Measurements from ENCODE around the gene INPP4A. TPM values are rescaled to one million over a fixed set of nuclear protein-coding genes. Genes with fewer than 3 reads are reported as not detected.

INPP4A gene
- polyA plus RNA-seq, 1 of the 3 experiments (the other 2 are of a cell fraction): 15.0 TPM

DNA sequence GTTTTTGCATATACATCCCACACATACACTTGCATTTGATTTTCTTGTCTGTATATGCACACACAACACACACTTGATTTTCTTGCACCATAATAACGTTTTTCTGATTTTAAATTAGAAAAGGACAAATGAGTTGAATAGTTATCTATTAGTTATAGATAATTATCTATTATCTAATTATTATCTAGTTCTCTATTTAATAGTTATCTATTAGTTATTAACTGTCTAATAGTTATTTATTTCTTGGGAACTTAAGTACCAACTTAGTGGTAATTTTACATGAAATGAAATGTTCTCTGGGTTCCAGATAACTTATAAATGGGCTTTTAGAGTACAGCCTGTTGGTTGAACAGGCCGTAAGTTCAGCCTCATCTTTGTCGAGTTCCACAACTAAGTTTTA lies 23.0 kb downstream of the INPP4A start:
- TF ChIP-seq, protein P1, sequence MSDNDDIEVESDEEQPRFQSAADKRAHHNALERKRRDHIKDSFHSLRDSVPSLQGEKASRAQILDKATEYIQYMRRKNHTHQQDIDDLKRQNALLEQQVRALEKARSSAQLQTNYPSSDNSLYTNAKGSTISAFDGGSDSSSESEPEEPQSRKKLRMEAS (IDR thresholded peaks at IDR 0.05; ENCODE audit: low read depth): no peak
- TF ChIP-seq GABPA (IDR thresholded peaks at IDR 0.05; ENCODE audit: low read depth) (no peak), EZH2phosphoT487 (IDR thresholded peaks at IDR 0.05; ENCODE audit: borderline replicate concordance, low read depth) (no peak), NRF1 (IDR thresholded peaks at IDR 0.05; ENCODE audit: low read depth, low read length) (no peak), GATA2 (CRISPR knock-in tag; IDR thresholded peaks at IDR 0.05) (no peak), FOXJ3 (CRISPR knock-in tag; IDR thresholded peaks at IDR 0.05) (no peak), YY1 (IDR thresholded peaks at IDR 0.05; ENCODE audit: low read depth) (no peak), TEAD4 (IDR thresholded peaks at IDR 0.05; ENCODE audit: borderline replicate concordance, insufficient read depth) (no peak), RFX5 (IDR thresholded peaks at IDR 0.05; ENCODE audit: low read length) (no peak)
- TF ChIP-seq, protein P2, sequence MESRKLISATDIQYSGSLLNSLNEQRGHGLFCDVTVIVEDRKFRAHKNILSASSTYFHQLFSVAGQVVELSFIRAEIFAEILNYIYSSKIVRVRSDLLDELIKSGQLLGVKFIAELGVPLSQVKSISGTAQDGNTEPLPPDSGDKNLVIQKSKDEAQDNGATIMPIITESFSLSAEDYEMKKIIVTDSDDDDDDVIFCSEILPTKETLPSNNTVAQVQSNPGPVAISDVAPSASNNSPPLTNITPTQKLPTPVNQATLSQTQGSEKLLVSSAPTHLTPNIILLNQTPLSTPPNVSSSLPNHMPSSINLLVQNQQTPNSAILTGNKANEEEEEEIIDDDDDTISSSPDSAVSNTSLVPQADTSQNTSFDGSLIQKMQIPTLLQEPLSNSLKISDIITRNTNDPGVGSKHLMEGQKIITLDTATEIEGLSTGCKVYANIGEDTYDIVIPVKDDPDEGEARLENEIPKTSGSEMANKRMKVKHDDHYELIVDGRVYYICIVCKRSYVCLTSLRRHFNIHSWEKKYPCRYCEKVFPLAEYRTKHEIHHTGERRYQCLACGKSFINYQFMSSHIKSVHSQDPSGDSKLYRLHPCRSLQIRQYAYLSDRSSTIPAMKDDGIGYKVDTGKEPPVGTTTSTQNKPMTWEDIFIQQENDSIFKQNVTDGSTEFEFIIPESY (IDR thresholded peaks at IDR 0.05; ENCODE audit: borderline replicate concordance, low read depth): no peak
- TF ChIP-seq, protein P3, sequence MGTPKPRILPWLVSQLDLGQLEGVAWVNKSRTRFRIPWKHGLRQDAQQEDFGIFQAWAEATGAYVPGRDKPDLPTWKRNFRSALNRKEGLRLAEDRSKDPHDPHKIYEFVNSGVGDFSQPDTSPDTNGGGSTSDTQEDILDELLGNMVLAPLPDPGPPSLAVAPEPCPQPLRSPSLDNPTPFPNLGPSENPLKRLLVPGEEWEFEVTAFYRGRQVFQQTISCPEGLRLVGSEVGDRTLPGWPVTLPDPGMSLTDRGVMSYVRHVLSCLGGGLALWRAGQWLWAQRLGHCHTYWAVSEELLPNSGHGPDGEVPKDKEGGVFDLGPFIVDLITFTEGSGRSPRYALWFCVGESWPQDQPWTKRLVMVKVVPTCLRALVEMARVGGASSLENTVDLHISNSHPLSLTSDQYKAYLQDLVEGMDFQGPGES (IDR thresholded peaks at IDR 0.05; ENCODE audit: low read depth, low read length): no peak
- Histone ChIP-seq H3K9ac (no peak overlapping the region), H3F3A (replicated peaks; ENCODE audit: insufficient read depth) (no peaks in the 10 kb centered on the region), H3K27me3 (ENCODE audit: insufficient read depth) (no peaks in the 10 kb centered on the region), H3K4me1 (ENCODE audit: control insufficient read depth in 1 of 2, insufficient read depth in 2 of 2, low read depth in 1 of 2, low read length in 1 of 2) (peaks cover 18 to 54% of the 10 kb centered on the region in 2 experiments), H3K36me3 (replicated peaks in 1 of 2; ENCODE audit: control insufficient read depth in 1 of 2, insufficient read depth in 2 of 2, low read length in 1 of 2) (no peaks in the 10 kb centered on the region), H3K4me2 (no peak overlapping the region), H4K20me1 (ENCODE audit: insufficient read depth) (peaks cover 10% of the 10 kb centered on the region; the same call in 1 of the 2 replicates), H2AFZ (ENCODE audit: low read depth) (no peak overlapping the region), H3K4me3 (ENCODE audit: low read depth in 2 of 2, low read length in 1 of 2) (no peak overlapping the region), H3K9me2 (no peaks in the 10 kb centered on the region), H3K27ac (ENCODE audit: low read depth in 2 of 2, low read length in 1 of 2) (no peak overlapping the region), H3K79me2 (ENCODE audit: insufficient read depth) (peaks cover 34% of the 10 kb centered on the region), H3K9me3 (no peaks in the 10 kb centered on the region)
- ChIA-PET CTCF (interaction anchor here (0.6 kb wide), 1 partner anchor 281 kb away, joined by 3 read pairs; no protein-coding TSS in a partner anchor), POLR2A (no interaction called here)
- 86% methylated on average over 3 of the region's 3 CpGs for WGBS (ENCODE audit: low lambda C conversion rate)
- DNase-seq: no peak

DNA sequence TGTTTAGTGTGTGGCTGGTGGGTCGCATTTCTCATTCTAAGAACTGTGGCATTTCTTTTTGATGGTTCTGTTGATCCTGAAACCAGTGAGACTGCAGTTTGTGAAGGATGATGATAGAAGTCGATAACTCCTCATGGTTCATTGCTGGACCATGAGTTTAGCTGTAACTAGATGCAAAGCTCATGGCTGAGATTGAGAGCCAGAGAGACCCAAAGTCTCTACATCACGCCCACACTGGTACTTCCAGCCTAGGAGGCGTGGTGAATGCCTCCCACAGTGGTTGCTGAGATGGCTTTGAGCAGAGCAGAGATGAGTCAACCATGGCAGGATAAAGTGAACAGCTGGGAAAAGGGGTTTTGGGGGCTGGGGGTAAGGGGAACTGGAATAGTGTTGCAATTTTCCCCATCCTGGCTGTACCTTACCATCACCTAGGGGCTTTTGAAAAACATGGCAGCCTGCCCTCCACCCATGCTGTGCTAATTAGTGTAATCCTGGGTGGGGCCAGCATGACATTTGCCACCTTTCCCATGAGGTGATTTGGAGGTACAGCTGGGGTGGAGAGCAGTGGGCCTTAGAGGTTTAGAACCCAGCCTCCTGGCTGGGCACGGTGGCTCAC lies 24.1 kb downstream of the INPP4A start:
- H3F3A ChIP-seq (replicated peaks; ENCODE audit: insufficient read depth): no peaks in the 10 kb centered on the region
- H3K9ac ChIP-seq: no peak overlapping the region
- no peak for DNase-seq
- H3K36me3 ChIP-seq (replicated peaks in 1 of 2; ENCODE audit: control insufficient read depth in 1 of 2, insufficient read depth in 2 of 2, low read length in 1 of 2): no peaks in the 10 kb centered on the region
- H3K4me1 ChIP-seq (ENCODE audit: control insufficient read depth in 1 of 2, insufficient read depth in 2 of 2, low read depth in 1 of 2, low read length in 1 of 2): peaks cover 18 to 57% of the 10 kb centered on the region in 2 experiments
- no peak overlapping the region for H3K4me2 ChIP-seq
- CTCF ChIA-PET: no interaction called here
- H3K27ac ChIP-seq (ENCODE audit: low read depth in 2 of 2, low read length in 1 of 2): no peak overlapping the region
- H3K9me2 ChIP-seq: no peaks in the 10 kb centered on the region
- peaks cover 34% of the 10 kb centered on the region for H3K79me2 ChIP-seq (ENCODE audit: insufficient read depth)
- no peak overlapping the region for H3K4me3 ChIP-seq (ENCODE audit: low read depth in 2 of 2, low read length in 1 of 2)
- WGBS (ENCODE audit: low lambda C conversion rate): 97% methylated on average over 5 of the region's 5 CpGs
- H3K27me3 ChIP-seq (ENCODE audit: insufficient read depth): no peaks in the 10 kb centered on the region
- H2AFZ ChIP-seq (ENCODE audit: low read depth): no peak overlapping the region
- peaks cover 13% of the 10 kb centered on the region; the same call in 1 of the 2 replicates for H4K20me1 ChIP-seq (ENCODE audit: insufficient read depth)
- POLR2A ChIA-PET: no interaction called here
- no peaks in the 10 kb centered on the region for H3K9me3 ChIP-seq
- TF ChIP-seq MEF2A (IDR thresholded peaks at IDR 0.05; ENCODE audit: borderline replicate concordance, low read depth) (no peak), CHD2 (IDR thresholded peaks at IDR 0.05; ENCODE audit: low read length, partially characterized antibody) (no peak), GATA2 (CRISPR knock-in tag; IDR thresholded peaks at IDR 0.05) (no peak), RXRA (IDR thresholded peaks at IDR 0.05; ENCODE audit: borderline replicate concordance, low read depth) (no peak), EZH2phosphoT487 (IDR thresholded peaks at IDR 0.05; ENCODE audit: borderline replicate concordance, low read depth) (no peak), MXI1 (IDR thresholded peaks at IDR 0.05; ENCODE audit: low read depth, low read length) (no peak), JUND (IDR thresholded peaks at IDR 0.05) (no peak), FOSL2 (IDR thresholded peaks at IDR 0.05; ENCODE audit: borderline replicate concordance, low read depth) (no peak), NRF1 (IDR thresholded peaks at IDR 0.05; ENCODE audit: low read depth, low read length) (no peak)
- TF ChIP-seq, protein P3 (IDR thresholded peaks at IDR 0.05; ENCODE audit: low read depth, low read length): no peak
- TF ChIP-seq, protein P2 (IDR thresholded peaks at IDR 0.05; ENCODE audit: borderline replicate concordance, low read depth): no peak

Measured in SK-N-SH (cell line).